PC-9 (cell line): ENCODE results near the gene CMTM7. TPM values are rescaled to one million over a fixed set of nuclear protein-coding genes. Genes with fewer than 3 reads are reported as not detected.

Experiments used
- BruUV-seq: library from RNA; stranded (reverse); fragments of 400-500 nt; replicated peaks from 2 replicates; lab custom pipeline; 2021; lab: Mats Ljungman, UMichigan
- CTCF ChIA-PET: fragments of 300-600 bp; sonication (Branson Sonifier 250); formaldehyde crosslinking; loops from one replicate; lab custom pipeline; 2022; ENCODE audit warnings: antibody characterized with exemption; lab: Charles Lee
- POLR2A ChIA-PET: fragments of 300-600 bp; sonication (Branson Sonifier 250); formaldehyde crosslinking; loops from one replicate; lab custom pipeline; 2022; ENCODE audit warnings: antibody characterized with exemption; ENCODE audit not compliant: unreplicated experiment; lab: Charles Lee
- DNase-seq, 2 experiments: peaks; one replicate each; pipeline versions ENCODE4 v3.0.0 to v3.0.0-alpha.2; 2015 to 2022; ENCODE audit warnings: mixed read lengths in 1 of 2
- H2AFZ ChIP-seq: fragments of 200-600 bp; sonication (generic); 2 replicates; pipeline ENCODE4 v1.8.1; 2017; ENCODE audit warnings: antibody characterized with exemption
- H3F3A ChIP-seq: fragments of 200-600 bp; sonication (generic); 2 replicates; pipeline ENCODE4 v1.8.1; 2017; ENCODE audit warnings: antibody characterized with exemption, mild to moderate bottlenecking, low read depth; ENCODE audit not compliant: insufficient read depth
- H3K27ac ChIP-seq: fragments of 200-600 bp; sonication (generic); 2 replicates; pipeline ENCODE4 v1.6.1; 2016; ENCODE audit warnings: mixed run types
- H3K27me3 ChIP-seq: fragments of 200-600 bp; sonication (generic); 2 replicates; pipeline ENCODE4 v1.6.1; 2016; ENCODE audit warnings: low read depth, mixed run types; ENCODE audit not compliant: insufficient read depth
- H3K36me3 ChIP-seq: fragments of 200-600 bp; sonication (generic); 2 replicates; pipeline ENCODE4 v1.6.1; 2016; ENCODE audit warnings: low read depth, mixed run types
- H3K4me1 ChIP-seq: fragments of 200-600 bp; sonication (generic); replicated peaks from 2 replicates; pipeline ENCODE4 v1.6.1; 2016; ENCODE audit warnings: mixed run types; ENCODE audit not compliant: insufficient read depth
- H3K4me2 ChIP-seq: fragments of 200-600 bp; sonication (generic); 2 replicates; pipeline ENCODE4 v1.6.1; 2017; ENCODE audit warnings: mixed run types
- H3K4me3 ChIP-seq: fragments of 200-600 bp; sonication (generic); 2 replicates; pipeline ENCODE4 v1.6.1; 2016; ENCODE audit warnings: mixed run types
- H3K79me2 ChIP-seq: fragments of 200-600 bp; sonication (generic); 2 replicates; pipeline ENCODE4 v1.6.1; 2017; ENCODE audit warnings: low read depth, mixed run types
- H3K9me2 ChIP-seq: fragments of 200-600 bp; sonication (generic); 2 replicates; pipeline ENCODE4 v1.8.1; 2017; ENCODE audit warnings: mild to moderate bottlenecking; ENCODE audit not compliant: insufficient read depth
- H3K9me3 ChIP-seq: fragments of 200-600 bp; sonication (generic); 2 replicates; pipeline ENCODE4 v1.8.1; 2016; ENCODE audit warnings: low read depth; ENCODE audit not compliant: insufficient read depth
- H4K20me1 ChIP-seq: fragments of 200-600 bp; sonication (generic); 2 replicates; pipeline ENCODE4 v1.8.1; 2017; ENCODE audit not compliant: insufficient read depth
- CTCF ChIP-seq: fragments of 200-600 bp; sonication (generic); conservative IDR thresholded peaks from 2 replicates; pipeline ENCODE4 v1.6.1; 2017; ENCODE audit warnings: mixed run types, antibody characterized with exemption, mild to moderate bottlenecking, moderate library complexity
- EZH2 ChIP-seq: fragments of 200-600 bp; sonication (generic); IDR thresholded peaks from 2 replicates; pipeline ENCODE4 v1.8.0; 2017; ENCODE audit warnings: antibody characterized with exemption, low read depth
- intact Hi-C: fragments of 100-400 bp; cut with micrococcal nuclease; formaldehyde crosslinking; loops from one replicate; pipeline ENCODE4 v1.10.0; 2022; ENCODE audit not compliant: unreplicated experiment
- total RNA-seq: library from RNA; stranded (reverse); gene quantifications from 2 replicates; pipeline ENCODE4 v1.2.3, GENCODE V29; 2021

CMTM7 gene
- total RNA-seq, 1 experiment from 2014 or later = 37.1 TPM

GRCh38 chr3:32434206-32434605 is 42.6 kb downstream of the CMTM7 start:
- BruUV-seq = no TSS peak
- no peak for DNase-seq
- ChIA-PET POLR2A (no interaction called here), CTCF (no interaction called here)
- TF ChIP-seq EZH2 = no peak
- TF ChIP-seq CTCF = no peak
- no peaks in the 10 kb centered on the region for H3F3A ChIP-seq
- H3K27me3 ChIP-seq = no peaks in the 10 kb centered on the region
- H3K4me1 ChIP-seq = no peaks in the 10 kb centered on the region
- no peaks in the 10 kb centered on the region for H3K9me2 ChIP-seq
- H2AFZ ChIP-seq = no peak overlapping the region
- no peak overlapping the region for H3K4me2 ChIP-seq
- H4K20me1 ChIP-seq = no peaks in the 10 kb centered on the region
- H3K4me3 ChIP-seq = no peak overlapping the region
- intact Hi-C loops = no loop called here
- H3K79me2 ChIP-seq = peaks cover 8% of the 10 kb centered on the region; the same call in 1 of the 2 replicates
- H3K36me3 ChIP-seq = no peaks in the 10 kb centered on the region
- no peaks in the 10 kb centered on the region for H3K9me3 ChIP-seq
- H3K27ac ChIP-seq = no peak overlapping the region

- H3K4me3 ChIP-seq = no peak overlapping the region
- no peaks in the 10 kb centered on the region for H3K9me2 ChIP-seq
- H3K27me3 ChIP-seq = no peaks in the 10 kb centered on the region
- intact Hi-C loops = no loop called here
- no peaks in the 10 kb centered on the region for H3F3A ChIP-seq
- no peaks in the 10 kb centered on the region for H3K4me1 ChIP-seq
- H3K9me3 ChIP-seq = no peaks in the 10 kb centered on the region
- H3K27ac ChIP-seq = no peak overlapping the region
- CTCF ChIA-PET = no interaction called here
- no peaks in the 10 kb centered on the region for H4K20me1 ChIP-seq
- BruUV-seq = no TSS peak
- POLR2A ChIA-PET = no interaction called here
- no peak overlapping the region for H3K4me2 ChIP-seq
- no peaks in the 10 kb centered on the region for H3K36me3 ChIP-seq
- no peak for DNase-seq
- no peak overlapping the region for H2AFZ ChIP-seq
- TF ChIP-seq CTCF = no peak
- no peak for TF ChIP-seq EZH2
- peaks cover 8% of the 10 kb centered on the region; the same call in 1 of the 2 replicates for H3K79me2 ChIP-seq
Measured at GRCh38 chr3:32435911-32436815, 44.5 kb downstream of the CMTM7 start.

GRCh38 chr3:32436816-32437189 is 45.1 kb downstream of the CMTM7 start:
- Histone ChIP-seq H3K79me2 (peaks cover 8% of the 10 kb centered on the region; the same call in 1 of the 2 replicates), H3K27ac (no peak overlapping the region), H3K4me3 (no peak overlapping the region), H3F3A (no peaks in the 10 kb centered on the region), H3K9me2 (no peaks in the 10 kb centered on the region), H4K20me1 (no peaks in the 10 kb centered on the region), H3K27me3 (no peaks in the 10 kb centered on the region), H3K36me3 (no peaks in the 10 kb centered on the region), H3K4me2 (no peak overlapping the region), H3K9me3 (no peaks in the 10 kb centered on the region), H3K4me1 (no peaks in the 10 kb centered on the region), H2AFZ (no peak overlapping the region)
- ChIA-PET CTCF (no interaction called here), POLR2A (no interaction called here)
- no peak for DNase-seq
- intact Hi-C loops = no loop called here
- no TSS peak for BruUV-seq
- TF ChIP-seq CTCF = no peak
- TF ChIP-seq EZH2 = no peak
